H9 (cell line): ENCODE results near the gene CYREN. TPM values are rescaled to one million over a fixed set of nuclear protein-coding genes. Genes with fewer than 3 reads are reported as not detected.

Experiments
- DNase-seq: peaks from one replicate; pipeline ENCODE4 v3.0.0-alpha.2; 2017
- H2AFZ ChIP-seq: one replicate; pipeline ENCODE4 v1.6.1; 2013; ENCODE audit warnings: mild to moderate bottlenecking, low read length, control low read depth, moderate library complexity
- H2AK5ac ChIP-seq: 2 replicates; pipeline ENCODE4 v1.6.1; 2013; ENCODE audit warnings: low read length, control low read depth, mixed read lengths; ENCODE audit not compliant: insufficient read length
- H2BK120ac ChIP-seq: one replicate; pipeline ENCODE4 v1.6.1; 2013; ENCODE audit warnings: low read depth, mild to moderate bottlenecking, low read length, control low read depth, inconsistent platforms; ENCODE audit not compliant: poor library complexity, severe bottlenecking
- H2BK12ac ChIP-seq: 2 replicates; pipeline ENCODE4 v1.6.1; 2013; ENCODE audit warnings: low read length, control low read depth, mixed read lengths, low read depth; ENCODE audit not compliant: insufficient read length
- H2BK15ac ChIP-seq: 2 replicates; pipeline ENCODE4 v1.6.1; 2013; ENCODE audit warnings: low read depth, low read length, control low read depth
- H2BK20ac ChIP-seq: one replicate; pipeline ENCODE4 v1.6.1; 2013; ENCODE audit warnings: low read depth, mild to moderate bottlenecking, low read length, control low read depth, inconsistent platforms; ENCODE audit not compliant: poor library complexity, severe bottlenecking
- H2BK5ac ChIP-seq: 2 replicates; pipeline ENCODE4 v1.6.1; 2013; ENCODE audit warnings: low read length, control low read depth, mixed read lengths; ENCODE audit not compliant: insufficient read length
- H3K14ac ChIP-seq: 2 replicates; pipeline ENCODE4 v1.6.1; 2013; ENCODE audit warnings: low read length, control low read depth; ENCODE audit not compliant: insufficient read depth
- H3K18ac ChIP-seq: 2 replicates; pipeline ENCODE4 v1.6.1; 2013; ENCODE audit warnings: low read depth, mild to moderate bottlenecking, mixed read lengths, low read length, control low read depth; ENCODE audit not compliant: insufficient read length
- H3K23ac ChIP-seq: 2 replicates; pipeline ENCODE4 v1.6.1; 2013; ENCODE audit warnings: low read length, control low read depth, mixed read lengths, low read depth; ENCODE audit not compliant: insufficient read length
- H3K23me2 ChIP-seq: 2 replicates; pipeline ENCODE4 v1.6.1; 2013; ENCODE audit warnings: low read depth, mild to moderate bottlenecking, mixed read lengths, low read length, control low read depth; ENCODE audit not compliant: insufficient read length, poor library complexity, severe bottlenecking
- H3K27ac ChIP-seq: 2 replicates; pipeline ENCODE4 v1.5.1; 2013; ENCODE audit warnings: low read length, control low read depth, mixed read lengths, low read depth; ENCODE audit not compliant: insufficient read length
- H3K27me3 ChIP-seq: 2 replicates; pipeline ENCODE4 v1.6.1; 2013; ENCODE audit warnings: low read length, control low read depth, inconsistent platforms; ENCODE audit not compliant: insufficient read depth
- H3K4ac ChIP-seq: 2 replicates; pipeline ENCODE4 v1.6.1; 2013; ENCODE audit warnings: low read depth, mild to moderate bottlenecking, control low read depth, inconsistent platforms, low read length, moderate library complexity
- H3K4me1 ChIP-seq: 2 replicates; pipeline ENCODE4 v1.6.1; 2013; ENCODE audit warnings: low read length, control low read depth, inconsistent platforms; ENCODE audit not compliant: insufficient read depth
- H3K4me2 ChIP-seq: 2 replicates; pipeline ENCODE4 v1.6.1; 2013; ENCODE audit warnings: low read length, control low read depth, mixed read lengths; ENCODE audit not compliant: insufficient read length, insufficient read depth
- H3K56ac ChIP-seq: 2 replicates; pipeline ENCODE4 v1.6.1; 2013; ENCODE audit warnings: low read depth, mild to moderate bottlenecking, mixed read lengths, low read length, control low read depth; ENCODE audit not compliant: insufficient read length
- H3K79me1 ChIP-seq: 2 replicates; pipeline ENCODE4 v1.6.1; 2013; ENCODE audit warnings: low read depth, mild to moderate bottlenecking, moderate library complexity, low read length, control low read depth, inconsistent platforms; ENCODE audit not compliant: insufficient read depth, poor library complexity, severe bottlenecking
- H3K79me2 ChIP-seq: 2 replicates; pipeline ENCODE4 v1.6.1; 2013; ENCODE audit warnings: low read length, control low read depth, inconsistent platforms; ENCODE audit not compliant: insufficient read depth
- H3K9ac ChIP-seq: 2 replicates; pipeline ENCODE4 v1.6.1; 2013; ENCODE audit warnings: low read length, control low read depth, mixed read lengths; ENCODE audit not compliant: insufficient read length; ENCODE audit errors: extremely low read depth
- H3K9me3 ChIP-seq: one replicate; pipeline ENCODE4 v1.6.1; 2013; ENCODE audit warnings: low read depth, low read length, inconsistent platforms; ENCODE audit not compliant: control insufficient read depth
- H3T11ph ChIP-seq: one replicate; pipeline ENCODE4 v1.6.1; 2013; ENCODE audit warnings: mild to moderate bottlenecking, low read length, control low read depth, inconsistent platforms
- H4K20me1 ChIP-seq: one replicate; pipeline ENCODE4 v1.6.1; 2013; ENCODE audit not compliant: control insufficient read depth, insufficient read length, insufficient read depth
- H4K5ac ChIP-seq: 2 replicates; pipeline ENCODE4 v1.6.1; 2013; ENCODE audit warnings: low read depth, mild to moderate bottlenecking, mixed read lengths, low read length, control low read depth; ENCODE audit not compliant: insufficient read length
- H4K8ac ChIP-seq: replicated peaks from 2 replicates; pipeline ENCODE4 v1.6.1; 2013; ENCODE audit warnings: low read length, control low read depth, mixed read lengths, low read depth; ENCODE audit not compliant: insufficient read length
- H4K91ac ChIP-seq: 2 replicates; pipeline ENCODE4 v1.6.1; 2013; ENCODE audit warnings: low read depth, mild to moderate bottlenecking, moderate library complexity, mixed read lengths, low read length, control low read depth; ENCODE audit not compliant: insufficient read length
- H3K27ac Mint-ChIP-seq, 3 experiments: 2 replicates in 2 of 3; 3 replicates in 1 of 3; pipeline ENCODE4 v1.8.0; 2020 to 2021; ENCODE audit warnings: mixed read lengths in 3 of 3, mild to moderate bottlenecking in 1 of 3, moderate library complexity in 1 of 3
- H3K27me3 Mint-ChIP-seq: 2 replicates; pipeline ENCODE4 v1.8.0; 2021; ENCODE audit warnings: low read depth, mild to moderate bottlenecking, moderate library complexity, mixed read lengths
- H3K36me3 Mint-ChIP-seq, 3 experiments: 2 replicates in 2 of 3; 3 replicates in 1 of 3; pipeline ENCODE4 v1.8.0; 2020 to 2021; ENCODE audit warnings: low read depth in 3 of 3, mixed read lengths in 3 of 3; ENCODE audit not compliant: insufficient read depth in 1 of 3
- H3K4me1 Mint-ChIP-seq, 2 experiments: 2 replicates each; pipeline ENCODE4 v1.8.0; 2020; ENCODE audit warnings: mixed read lengths in 2 of 2
- H3K4me3 Mint-ChIP-seq, 2 experiments: 2 replicates in 1 of 2; 3 replicates in 1 of 2; pipeline ENCODE4 v1.8.0; 2020 to 2021; ENCODE audit warnings: mild to moderate bottlenecking in 2 of 2, mixed read lengths in 2 of 2, moderate library complexity in 1 of 2
- H3K9me3 Mint-ChIP-seq, 2 experiments: 2 replicates in 1 of 2; 3 replicates in 1 of 2; pipeline ENCODE4 v1.8.0; 2020; ENCODE audit warnings: mild to moderate bottlenecking in 2 of 2, mixed read lengths in 2 of 2, moderate library complexity in 1 of 2
- WGBS: extraction: QIAGEN DNeasy Blood & Tissue Kit; methylation state at CpG from one replicate; pipeline ENCODE4 v1.1.7; 2013; ENCODE audit warnings: missing lambda C conversion rate, low lambda C conversion rate, mixed read lengths; ENCODE audit not compliant: insufficient read length; ENCODE audit errors: extremely low coverage; 5-methylcytosine and 5-hydroxymethylcytosine counted together
- total RNA-seq: library from RNA; stranded (reverse); gene quantifications from 2 replicates; pipeline ENCODE4 v1.2.1, GENCODE V29; 2021
- TF ChIP-seq, protein P1 (sequence below): fragments of 200-600 bp; sonication (generic); conservative IDR thresholded peaks from 3 replicates; pipeline ENCODE4 v1.8.0; 2021; ENCODE audit warnings: antibody characterized with exemption, mild to moderate bottlenecking

Gene CYREN
- total RNA-seq, 1 experiment from 2014 or later: 72.0 TPM

DNA sequence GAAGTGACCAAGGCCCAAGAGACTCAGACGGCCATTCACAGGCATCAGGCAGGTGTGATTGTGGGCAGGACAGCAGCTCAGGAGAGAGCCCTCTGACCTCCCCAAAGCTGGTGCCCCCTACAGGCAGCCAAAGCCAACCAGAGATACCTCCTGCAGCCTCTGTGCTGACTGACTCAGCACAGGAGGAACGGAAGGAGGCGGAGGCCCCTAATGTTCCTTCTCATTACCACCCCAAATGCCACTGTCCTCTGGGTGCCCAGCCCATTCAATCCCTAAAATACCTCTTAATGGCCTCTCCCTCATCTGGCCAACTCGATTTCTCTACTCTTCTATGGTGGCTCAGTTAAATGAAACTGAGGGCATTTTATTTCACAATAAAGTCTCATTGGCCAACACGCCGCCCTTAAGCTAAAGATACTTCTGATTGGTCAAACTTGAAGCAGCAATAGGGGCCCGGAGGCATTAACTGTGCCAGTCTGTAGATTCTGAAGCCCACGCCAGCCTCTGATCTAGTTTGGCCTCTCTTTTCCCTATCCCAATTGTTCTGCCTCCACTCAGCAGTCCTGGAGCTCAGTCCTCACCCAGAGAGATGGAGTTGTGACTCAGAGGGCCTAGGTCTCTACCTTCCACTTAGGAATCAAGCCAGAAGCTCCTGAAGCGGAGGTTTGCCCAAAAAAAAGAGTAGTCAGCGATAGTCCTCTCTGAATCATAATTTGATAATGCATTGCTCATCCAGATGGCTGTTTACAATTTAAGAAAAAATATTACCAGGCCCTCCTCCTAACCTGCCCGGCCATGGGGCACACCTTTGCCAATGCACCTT is 1.2 kb downstream of the CYREN start:
- no peak overlapping the region for H2BK120ac ChIP-seq
- H3K14ac ChIP-seq: 0 out of 2 replicates have a peak overlapping the region, but pooled peaks have one; percentile 91
- H3K27ac ChIP-seq: no peak overlapping the region
- no peaks in the 10 kb centered on the region for H3K9me3 ChIP-seq
- no peak overlapping the region for H2BK20ac ChIP-seq
- peaks cover 30 to 31% of the 10 kb centered on the region in 2 experiments for H3K4me1 Mint-ChIP-seq
- H2BK5ac ChIP-seq: no peak overlapping the region
- H3K79me1 ChIP-seq: no peaks in the 10 kb centered on the region
- H4K91ac ChIP-seq: no peak overlapping the region
- no peaks in the 10 kb centered on the region for H3K9me3 Mint-ChIP-seq
- peak overlapping the region; percentile 82 to 84 for H3K4me3 Mint-ChIP-seq
- no peak overlapping the region for H2BK15ac ChIP-seq
- H3K23ac ChIP-seq: no peak overlapping the region
- no peak overlapping the region for H4K5ac ChIP-seq
- H3K27me3 Mint-ChIP-seq: no peaks in the 10 kb centered on the region
- no peak overlapping the region for H2AFZ ChIP-seq
- H3K23me2 ChIP-seq: peaks cover 8% of the 10 kb centered on the region
- H3K36me3 Mint-ChIP-seq: peaks cover 41 to 48% (median 47%) of the 10 kb centered on the region in 3 experiments; a peak in 6 of 7 replicates
- no CpG with 5 or more reads among the region's 11 CpGs for WGBS
- peak overlapping the region; percentile 90 to 95 (median 94) for H3K27ac Mint-ChIP-seq
- 0 out of 2 replicates have a peak, but pooled peaks cover 2% of the 10 kb centered on the region for H3K4me1 ChIP-seq
- peak overlapping the region; percentile 70 for H3K9ac ChIP-seq
- H4K20me1 ChIP-seq: no peaks in the 10 kb centered on the region
- H3K79me2 ChIP-seq: no peaks in the 10 kb centered on the region; the same call in 1 of the 2 replicates
- H2BK12ac ChIP-seq: no peak overlapping the region
- H2AK5ac ChIP-seq: no peak overlapping the region
- H3K56ac ChIP-seq: no peak overlapping the region
- no peak overlapping the region for H4K8ac ChIP-seq
- no peaks in the 10 kb centered on the region for H3K27me3 ChIP-seq
- H3K4ac ChIP-seq: no peak overlapping the region
- DNase-seq: peak; percentile 86
- TF ChIP-seq, protein P1, sequence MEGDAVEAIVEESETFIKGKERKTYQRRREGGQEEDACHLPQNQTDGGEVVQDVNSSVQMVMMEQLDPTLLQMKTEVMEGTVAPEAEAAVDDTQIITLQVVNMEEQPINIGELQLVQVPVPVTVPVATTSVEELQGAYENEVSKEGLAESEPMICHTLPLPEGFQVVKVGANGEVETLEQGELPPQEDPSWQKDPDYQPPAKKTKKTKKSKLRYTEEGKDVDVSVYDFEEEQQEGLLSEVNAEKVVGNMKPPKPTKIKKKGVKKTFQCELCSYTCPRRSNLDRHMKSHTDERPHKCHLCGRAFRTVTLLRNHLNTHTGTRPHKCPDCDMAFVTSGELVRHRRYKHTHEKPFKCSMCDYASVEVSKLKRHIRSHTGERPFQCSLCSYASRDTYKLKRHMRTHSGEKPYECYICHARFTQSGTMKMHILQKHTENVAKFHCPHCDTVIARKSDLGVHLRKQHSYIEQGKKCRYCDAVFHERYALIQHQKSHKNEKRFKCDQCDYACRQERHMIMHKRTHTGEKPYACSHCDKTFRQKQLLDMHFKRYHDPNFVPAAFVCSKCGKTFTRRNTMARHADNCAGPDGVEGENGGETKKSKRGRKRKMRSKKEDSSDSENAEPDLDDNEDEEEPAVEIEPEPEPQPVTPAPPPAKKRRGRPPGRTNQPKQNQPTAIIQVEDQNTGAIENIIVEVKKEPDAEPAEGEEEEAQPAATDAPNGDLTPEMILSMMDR: peak; percentile 70
- H3K4me2 ChIP-seq: peak overlapping the region; percentile 69
- no peak overlapping the region for H3T11ph ChIP-seq
- no peak overlapping the region for H3K18ac ChIP-seq
